ENCODE results near the gene SLC66A1. TPM values are rescaled to one million over a fixed set of nuclear protein-coding genes. Genes with fewer than 3 reads are reported as not detected.

Gene SLC66A1
- total and polyA plus RNA-seq, 2 of the 13 experiments (the other 11 are each of a cell fraction or from before 2014, with no cell fraction given) = 15.4 to 18.9 TPM

DNA sequence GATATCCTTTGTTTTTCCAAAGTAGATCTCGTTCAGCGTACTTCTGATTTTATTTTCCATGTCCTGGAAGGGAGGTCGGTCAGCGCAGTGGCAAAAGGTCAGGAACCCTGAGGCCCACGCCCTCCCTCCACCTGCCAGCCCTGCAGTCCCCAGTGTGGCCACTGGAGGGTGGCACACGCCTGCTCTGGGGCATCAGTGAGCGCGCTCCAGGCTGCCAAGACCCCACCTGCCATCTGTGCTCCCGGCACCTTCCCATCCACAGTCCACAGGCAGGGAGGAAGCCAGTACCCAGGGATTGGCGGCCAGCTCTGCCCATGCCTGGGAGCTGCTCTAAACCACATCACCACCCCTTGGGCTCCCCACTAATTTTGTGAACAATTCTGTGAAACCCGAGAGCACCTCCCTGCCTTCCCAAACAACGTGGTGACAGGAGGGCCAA lies 32.3 kb downstream of the SLC66A1 start (continued):
- TF ChIP-seq CTCF (CRISPR knock-in tag; IDR thresholded peaks at IDR 0.05) (peak; percentile 95), MIXL1 (CRISPR knock-in tag; IDR thresholded peaks at IDR 0.05) (no peak), CHCHD3 (CRISPR knock-in tag; IDR thresholded peaks at IDR 0.05) (no peak), ZNF619 (CRISPR knock-in tag; IDR thresholded peaks at IDR 0.05) (no peak), ZEB1 (IDR thresholded peaks at IDR 0.05; ENCODE audit: insufficient replicate concordance, low read depth) (no peak), SALL1 (CRISPR knock-in tag; IDR thresholded peaks at IDR 0.05) (no peak), NR2C2 (CRISPR knock-in tag; IDR thresholded peaks at IDR 0.05; ENCODE audit: borderline replicate concordance) (no peak), ZNF800 (CRISPR knock-in tag; IDR thresholded peaks at IDR 0.05) (no peak), ZNF235 (CRISPR knock-in tag; IDR thresholded peaks at IDR 0.05; ENCODE audit: borderline replicate concordance) (no peak), RXRA (CRISPR knock-in tag; IDR thresholded peaks at IDR 0.05) (no peak), HDAC2 (CRISPR knock-in tag; IDR thresholded peaks at IDR 0.05) (no peak), ELF4 (CRISPR knock-in tag; IDR thresholded peaks at IDR 0.05; ENCODE audit: borderline replicate concordance) (no peak), IKZF1 (IDR thresholded peaks at IDR 0.05) (no peak), POLR2G (IDR thresholded peaks at IDR 0.05; ENCODE audit: low read depth, low read length) (no peak)
- TF ChIP-seq, protein P1, sequence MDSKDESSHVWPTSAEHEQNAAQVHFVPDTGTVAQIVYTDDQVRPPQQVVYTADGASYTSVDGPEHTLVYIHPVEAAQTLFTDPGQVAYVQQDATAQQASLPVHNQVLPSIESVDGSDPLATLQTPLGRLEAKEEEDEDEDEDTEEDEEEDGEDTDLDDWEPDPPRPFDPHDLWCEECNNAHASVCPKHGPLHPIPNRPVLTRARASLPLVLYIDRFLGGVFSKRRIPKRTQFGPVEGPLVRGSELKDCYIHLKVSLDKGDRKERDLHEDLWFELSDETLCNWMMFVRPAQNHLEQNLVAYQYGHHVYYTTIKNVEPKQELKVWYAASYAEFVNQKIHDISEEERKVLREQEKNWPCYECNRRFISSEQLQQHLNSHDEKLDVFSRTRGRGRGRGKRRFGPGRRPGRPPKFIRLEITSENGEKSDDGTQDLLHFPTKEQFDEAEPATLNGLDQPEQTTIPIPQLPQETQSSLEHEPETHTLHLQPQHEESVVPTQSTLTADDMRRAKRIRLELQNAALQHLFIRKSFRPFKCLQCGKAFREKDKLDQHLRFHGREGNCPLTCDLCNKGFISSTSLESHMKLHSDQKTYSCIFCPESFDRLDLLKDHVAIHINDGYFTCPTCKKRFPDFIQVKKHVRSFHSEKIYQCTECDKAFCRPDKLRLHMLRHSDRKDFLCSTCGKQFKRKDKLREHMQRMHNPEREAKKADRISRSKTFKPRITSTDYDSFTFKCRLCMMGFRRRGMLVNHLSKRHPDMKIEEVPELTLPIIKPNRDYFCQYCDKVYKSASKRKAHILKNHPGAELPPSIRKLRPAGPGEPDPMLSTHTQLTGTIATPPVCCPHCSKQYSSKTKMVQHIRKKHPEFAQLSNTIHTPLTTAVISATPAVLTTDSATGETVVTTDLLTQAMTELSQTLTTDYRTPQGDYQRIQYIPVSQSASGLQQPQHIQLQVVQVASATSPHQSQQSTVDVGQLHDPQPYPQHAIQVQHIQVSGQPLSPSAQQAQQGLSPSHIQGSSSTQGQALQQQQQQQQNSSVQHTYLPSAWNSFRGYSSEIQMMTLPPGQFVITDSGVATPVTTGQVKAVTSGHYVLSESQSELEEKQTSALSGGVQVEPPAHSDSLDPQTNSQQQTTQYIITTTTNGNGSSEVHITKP (CRISPR knock-in tag; IDR thresholded peaks at IDR 0.05; ENCODE audit: low read depth) = no peak
- TF ChIP-seq, protein P2, sequence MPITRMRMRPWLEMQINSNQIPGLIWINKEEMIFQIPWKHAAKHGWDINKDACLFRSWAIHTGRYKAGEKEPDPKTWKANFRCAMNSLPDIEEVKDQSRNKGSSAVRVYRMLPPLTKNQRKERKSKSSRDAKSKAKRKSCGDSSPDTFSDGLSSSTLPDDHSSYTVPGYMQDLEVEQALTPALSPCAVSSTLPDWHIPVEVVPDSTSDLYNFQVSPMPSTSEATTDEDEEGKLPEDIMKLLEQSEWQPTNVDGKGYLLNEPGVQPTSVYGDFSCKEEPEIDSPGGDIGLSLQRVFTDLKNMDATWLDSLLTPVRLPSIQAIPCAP (CRISPR knock-in tag; IDR thresholded peaks at IDR 0.05; ENCODE audit: low read depth) = no peak
- TF ChIP-seq, protein P3, sequence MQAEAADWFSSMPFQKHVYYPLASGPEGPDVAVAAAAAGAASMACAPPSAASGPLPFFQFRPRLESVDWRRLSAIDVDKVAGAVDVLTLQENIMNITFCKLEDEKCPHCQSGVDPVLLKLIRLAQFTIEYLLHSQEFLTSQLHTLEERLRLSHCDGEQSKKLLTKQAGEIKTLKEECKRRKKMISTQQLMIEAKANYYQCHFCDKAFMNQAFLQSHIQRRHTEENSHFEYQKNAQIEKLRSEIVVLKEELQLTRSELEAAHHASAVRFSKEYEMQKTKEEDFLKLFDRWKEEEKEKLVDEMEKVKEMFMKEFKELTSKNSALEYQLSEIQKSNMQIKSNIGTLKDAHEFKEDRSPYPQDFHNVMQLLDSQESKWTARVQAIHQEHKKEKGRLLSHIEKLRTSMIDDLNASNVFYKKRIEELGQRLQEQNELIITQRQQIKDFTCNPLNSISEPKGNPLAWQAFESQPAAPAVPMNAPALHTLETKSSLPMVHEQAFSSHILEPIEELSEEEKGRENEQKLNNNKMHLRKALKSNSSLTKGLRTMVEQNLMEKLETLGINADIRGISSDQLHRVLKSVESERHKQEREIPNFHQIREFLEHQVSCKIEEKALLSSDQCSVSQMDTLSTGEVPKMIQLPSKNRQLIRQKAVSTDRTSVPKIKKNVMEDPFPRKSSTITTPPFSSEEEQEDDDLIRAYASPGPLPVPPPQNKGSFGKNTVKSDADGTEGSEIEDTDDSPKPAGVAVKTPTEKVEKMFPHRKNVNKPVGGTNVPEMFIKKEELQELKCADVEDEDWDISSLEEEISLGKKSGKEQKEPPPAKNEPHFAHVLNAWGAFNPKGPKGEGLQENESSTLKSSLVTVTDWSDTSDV (CRISPR knock-in tag; IDR thresholded peaks at IDR 0.05) = no peak

Measured in HepG2 (cell line).